ENCODE measurements around the gene TRIM8. TPM values are rescaled to one million over a fixed set of nuclear protein-coding genes. Genes with fewer than 3 reads are reported as not detected.

TRIM8 gene
- total and polyA plus RNA-seq, 9 of the 15 experiments (the other 6 are each of a cell fraction or from before 2014, with no cell fraction given) = 1.7 to 26.0 (median 9.1) TPM

GRCh38 chr10:102599565-102600327 lies 44.5 kb upstream of the TRIM8 start (continued):
- no peak for TF ChIP-seq ZBTB34 (CRISPR knock-in tag; IDR thresholded peaks at IDR 0.05)
- no peak for TF ChIP-seq MCM2 (IDR thresholded peaks at IDR 0.05; ENCODE audit: low read depth)
- peak; percentile 79; the same call in 1 of the 2 replicates for TF ChIP-seq ZNF395 (CRISPR knock-in tag; IDR thresholded peaks at IDR 0.05)

GRCh38 chr10:102600816-102601215 lies 43.5 kb upstream of the TRIM8 start:
- POLR2A ChIA-PET = interaction anchor here (0.6 to 1.6 kb wide), 6 partner anchors 8 to 1619 kb away, joined by 3 to 10 read pairs (median 3); no protein-coding TSS in a partner anchor

More at GRCh38 chr10:102600816-102601215, 43.5 kb upstream of the TRIM8 start:
- 86% methylated on average over 6 of the region's 6 CpGs for WGBS (ENCODE audit: insufficient coverage, low coverage, missing lambda C conversion rate)
- in situ Hi-C loops (cut with MboI) (loop anchor here (25.0 kb wide), 1 partner anchor 764 kb away; the partner anchor contains the start of gene KCNIP2), intact Hi-C loops (cut with micrococcal nuclease) (no loop called here)
- no TSS peak for BruUV-seq (replicated peaks)
- Histone ChIP-seq H3K4me2 (ENCODE audit: insufficient read depth, low read length) (no peak overlapping the region), H3K27ac (ENCODE audit: extremely low read depth, low read depth, low read length) (peak overlapping the region; percentile 92; the same call in 2 of the 3 replicates), H3K36me3 (ENCODE audit: control insufficient read depth, insufficient read depth, low read length) (peaks cover 14% of the 10 kb centered on the region; the same call in 2 of the 3 replicates), H3K9me3 (replicated peaks; ENCODE audit: control insufficient read depth, insufficient read depth, low read depth, low read length) (no peaks in the 10 kb centered on the region), H3K79me2 (ENCODE audit: control insufficient read depth, insufficient read depth, low read length) (no peaks in the 10 kb centered on the region), H3K27me3 (ENCODE audit: control insufficient read depth in 2 of 2, insufficient read depth in 2 of 2, low read length in 2 of 2) (no peaks in the 10 kb centered on the region), H4K20me1 (replicated peaks; ENCODE audit: control insufficient read depth, insufficient read depth, low read length) (no peaks in the 10 kb centered on the region), H3K4me3 (no peak overlapping the region), H2AFZ (ENCODE audit: low read depth, low read length) (no peak overlapping the region), H3K9ac (ENCODE audit: insufficient read depth in 1 of 2, low read depth in 2 of 2, low read length in 2 of 2) (peak overlapping the region in 1 of 2 experiments; percentile 83; a peak in 2 of 4 replicates), H3K4me1 (replicated peaks in 1 of 2; ENCODE audit: control insufficient read depth in 2 of 2, insufficient read depth in 2 of 2, low read length in 2 of 2) (peaks cover 33 to 45% of the 10 kb centered on the region in 2 experiments), H3K9me1 (ENCODE audit: control insufficient read depth, insufficient read depth, low read length) (no peaks in the 10 kb centered on the region)
- CTCF ChIA-PET (ENCODE audit: low intra/inter-chr PET ratio) = no interaction called here
- ATAC-seq (no peak), FAIRE-seq (no peak), DNase-seq (ENCODE audit: extremely low read depth in 1 of 4, low spot score in 3 of 4) (no peak)
- TF ChIP-seq E2F3 (CRISPR knock-in tag; IDR thresholded peaks at IDR 0.05) (no peak), MCM5 (IDR thresholded peaks at IDR 0.05; ENCODE audit: low read depth) (no peak), CHD4 (IDR thresholded peaks at IDR 0.05; ENCODE audit: insufficient read depth, insufficient replicate concordance, low read depth, low read length, poor library complexity, severe bottlenecking) (no peak), EGR1 (conservative IDR thresholded peaks at IDR 0.05) (no peak), ZNF217 (CRISPR knock-in tag; IDR thresholded peaks at IDR 0.05) (no peak), SRSF7 (optimal IDR thresholded peaks at IDR 0.05; ENCODE audit: low read depth, low read length) (no peak), ZBTB17 (CRISPR knock-in tag; IDR thresholded peaks at IDR 0.05) (no peak), GATAD2A (IDR thresholded peaks at IDR 0.05) (no peak), ZNF311 (CRISPR knock-in tag; IDR thresholded peaks at IDR 0.05) (no peak), ZNF75A (CRISPR knock-in tag; IDR thresholded peaks at IDR 0.05) (no peak), ZNF23 (CRISPR knock-in tag; IDR thresholded peaks at IDR 0.05) (no peak), ZNF274 (IDR thresholded peaks at IDR 0.05; ENCODE audit: borderline replicate concordance, low read depth, low read length) (no peak), ZFPM2 (CRISPR knock-in tag; IDR thresholded peaks at IDR 0.05) (no peak)
